Heart left ventricle (tissue), 13 donors: ENCODE measurements around the gene KCNH8.

Source experiments
- POLR2A ChIP-seq, 2 donors: fragments of 450-650 bp; IDR thresholded peaks; one replicate each; pipeline ENCODE4 v1.6.1; 2017; ENCODE audit warnings: antibody characterized with exemption in 2 of 2, mild to moderate bottlenecking in 2 of 2, moderate library complexity in 2 of 2
- TF ChIP-seq, protein P1 (sequence below), 12 donors: fragments of 200-600 bp; sonication (generic) in 4 of 12; IDR thresholded peaks; one replicate each; pipeline versions ENCODE4 v1.5.0 to v1.8.0; 2018 to 2022; ENCODE audit warnings: antibody characterized with exemption in 12 of 12, mild to moderate bottlenecking in 5 of 12
- donor health status: ischemic (EF 13 %, LVEDD 7.1; RV severe dilation, severe dysfunction).
- donor health status: DM: no; HTN: yes; CAD: no.
- donor health status: DM: no; HTN: no; CAD: no.
- donor health status: ischemic (EF 25% LVEDD 6.9; RV normal size, moderate dysfunction).
- donor health status: ischemic (EF 25% LVEDD 5.7; RV mildly dilated, moderate dysfunction).
- donor health status: ischemic (EF 35%, LVEDD 5.7; RV mildly dilated, moderate dysfunction).
- donor health status: nonischemic (EF 11% LVEDD 7.7; RV severe dilation, severe dysfunction).
- donor health status: DM: yes; HTN: yes; CAD: no.
- donor health status: PGD.
- donor health status: ischemic (EF 29% LVEDD 5.4; RV normal size, mild dysfunction).
- donor health status: nonischemic (EF 23%, LVEDD 6.1; RV moderate dilation, normal function).

DNA sequence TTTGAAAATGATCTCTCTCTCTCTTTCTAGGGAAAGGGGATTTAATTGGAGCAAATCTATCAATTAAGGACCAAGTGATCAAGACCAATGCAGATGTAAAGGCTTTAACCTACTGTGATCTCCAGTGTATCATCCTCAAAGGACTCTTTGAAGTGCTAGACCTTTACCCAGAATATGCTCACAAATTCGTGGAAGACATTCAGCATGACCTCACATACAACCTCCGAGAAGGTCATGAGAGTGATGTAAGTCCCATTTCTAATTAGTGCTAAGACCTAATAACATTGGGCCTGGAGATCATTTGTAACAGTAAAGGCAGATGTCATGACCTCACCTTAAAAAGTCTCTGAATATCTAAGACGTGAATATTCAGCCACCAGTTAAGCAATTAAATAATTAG is 308.4 kb downstream of the KCNH8 start:
- no peak for TF ChIP-seq POLR2A (IDR thresholded peaks at IDR 0.05)
- TF ChIP-seq, protein P1, sequence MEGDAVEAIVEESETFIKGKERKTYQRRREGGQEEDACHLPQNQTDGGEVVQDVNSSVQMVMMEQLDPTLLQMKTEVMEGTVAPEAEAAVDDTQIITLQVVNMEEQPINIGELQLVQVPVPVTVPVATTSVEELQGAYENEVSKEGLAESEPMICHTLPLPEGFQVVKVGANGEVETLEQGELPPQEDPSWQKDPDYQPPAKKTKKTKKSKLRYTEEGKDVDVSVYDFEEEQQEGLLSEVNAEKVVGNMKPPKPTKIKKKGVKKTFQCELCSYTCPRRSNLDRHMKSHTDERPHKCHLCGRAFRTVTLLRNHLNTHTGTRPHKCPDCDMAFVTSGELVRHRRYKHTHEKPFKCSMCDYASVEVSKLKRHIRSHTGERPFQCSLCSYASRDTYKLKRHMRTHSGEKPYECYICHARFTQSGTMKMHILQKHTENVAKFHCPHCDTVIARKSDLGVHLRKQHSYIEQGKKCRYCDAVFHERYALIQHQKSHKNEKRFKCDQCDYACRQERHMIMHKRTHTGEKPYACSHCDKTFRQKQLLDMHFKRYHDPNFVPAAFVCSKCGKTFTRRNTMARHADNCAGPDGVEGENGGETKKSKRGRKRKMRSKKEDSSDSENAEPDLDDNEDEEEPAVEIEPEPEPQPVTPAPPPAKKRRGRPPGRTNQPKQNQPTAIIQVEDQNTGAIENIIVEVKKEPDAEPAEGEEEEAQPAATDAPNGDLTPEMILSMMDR (IDR thresholded peaks at IDR 0.05): no peak
